Heart right ventricle (tissue), 16 donors: Measurements from ENCODE around the gene PLD5. TPM values are rescaled to one million over a fixed set of nuclear protein-coding genes. Genes with fewer than 3 reads are reported as not detected.
"Not testable (repeated sequence)": the region's sequence is repeated elsewhere in the genome, so short reads cannot be mapped to it uniquely, and the experiment has no call there.

ENCODE experiments used
- ATAC-seq, 8 donors: fragments of 200-7000 bp; cut with Tn5 transposase; one replicate each; pipeline ENCODE4 v1.9.1; 2020; ENCODE audit warnings: mild to moderate bottlenecking in 8 of 8, moderate library complexity in 8 of 8, moderate number of reproducible peaks in 1 of 8
- DNase-seq, 2 donors: peaks; one replicate each; pipeline ENCODE4 v3.0.0-alpha.2; 2020
- H3K27ac ChIP-seq, 10 donors: fragments of 200-600 bp; sonication (generic) in 2 of 10; one replicate each; pipeline versions ENCODE4 v1.5.0 to v1.8.0; 2020 to 2022; ENCODE audit warnings: mild to moderate bottlenecking in 3 of 10
- H3K27me3 ChIP-seq, 7 donors: fragments of 200-600 bp; one replicate each; pipeline ENCODE4 v1.8.0; 2021 to 2022; ENCODE audit warnings: mild to moderate bottlenecking in 2 of 7
- H3K36me3 ChIP-seq, 9 donors: fragments of 200-600 bp; sonication (generic) in 1 of 9; one replicate each; pipeline versions ENCODE4 v1.5.0 to v1.8.0; 2020 to 2022; ENCODE audit warnings: mild to moderate bottlenecking in 2 of 9
- H3K4me1 ChIP-seq, 9 donors: fragments of 200-600 bp; sonication (generic) in 1 of 9; one replicate each; pipeline versions ENCODE4 v1.5.0 to v1.8.0; 2020 to 2022; ENCODE audit warnings: mild to moderate bottlenecking in 4 of 9
- H3K4me3 ChIP-seq, 10 donors: fragments of 200-600 bp; sonication (generic) in 2 of 10; one replicate each; pipeline versions ENCODE4 v1.5.0 to v1.8.0; 2020 to 2022; ENCODE audit warnings: mild to moderate bottlenecking in 7 of 10, moderate library complexity in 2 of 10
- H3K9me3 ChIP-seq, 11 donors: fragments of 200-600 bp in 10 of 11; sonication (generic) in 2 of 11; one replicate each; pipeline versions ENCODE4 v1.5.0 to v1.8.0; 2013 to 2022; ENCODE audit warnings: mild to moderate bottlenecking in 2 of 11, control low read depth in 1 of 11, moderate library complexity in 1 of 11
- WGBS, 2 donors: extraction: QIAGEN DNeasy Blood & Tissue Kit; methylation state at CpG; one replicate each; pipeline ENCODE4 v1.1.7; 2013; ENCODE audit warnings: inconsistent platforms in 1 of 2; 5-methylcytosine and 5-hydroxymethylcytosine counted together
- intact Hi-C, 10 donors: fragments of 100-400 bp; cut with DNase I; formaldehyde crosslinking; loops; one replicate each; pipeline versions ENCODE4 v1.11.1 to v1.14.2; 2022
- polyA plus RNA-seq, 2 donors: library from polyadenylated mRNA; stranded (reverse); fragments of 200-250 nt; gene quantifications; one replicate each; pipeline ENCODE4 v1.2.3, GENCODE V29; 2013
- total RNA-seq, 10 donors: library from RNA; stranded (reverse); fragmentation: NEBNext Ultra II Directional in 3 of 10; extraction: Animal tissue kit (Norgen Biotek cat#: 25700) in 3 of 10; gene quantifications; one replicate each; pipeline versions ENCODE4 v1.2.1 to v1.2.4, GENCODE V29; 2021 to 2023
- TF ChIP-seq, protein P1 (sequence below), 9 donors: fragments of 200-600 bp; sonication (generic) in 2 of 9; IDR thresholded peaks; one replicate each; pipeline versions ENCODE4 v1.5.0 to v1.8.0; 2021 to 2022; ENCODE audit warnings: antibody characterized with exemption in 9 of 9, mild to moderate bottlenecking in 5 of 9, moderate library complexity in 1 of 9
- donor health status: Arrhythmogenic right ventricular cardiomyopathy.
- donor health status: ischemic (EF 13 %, LVEDD 7.1; RV severe dilation, severe dysfunction).
- donor health status: healthy with polysubstance abuse.
- donor health status: DM: no; HTN: yes; CAD: no.
- donor health status: DM: no; HTN: no; CAD: no.
- donor health status: ischemic (EF 25% LVEDD 6.9; RV normal size, moderate dysfunction).
- donor health status: ischemic (EF 25% LVEDD 5.7; RV mildly dilated, moderate dysfunction).
- donor health status: healthy.
- donor health status: DM: yes; HTN: yes; CAD: no.
- donor health status: Ischemic cardiomyopathy.
- donor health status: ischemic (EF 35%, LVEDD 5.7; RV mildly dilated, moderate dysfunction).
- donor health status: nonischemic (EF 11% LVEDD 7.7; RV severe dilation, severe dysfunction).
- donor health status: DM: yes; HTN: yes; CAD: no.
- donor health status: PGD.
- donor health status: ischemic (EF 29% LVEDD 5.4; RV normal size, mild dysfunction).
- donor health status: nonischemic (EF 23%, LVEDD 6.1; RV moderate dilation, normal function).

The PLD5 gene
- total and polyA plus RNA-seq, 12 donors = 0.13 to 1.3 (median 0.41) TPM; not detected in 4

- Histone ChIP-seq H3K9me3 (peaks cover 0 to 11% (median 0%) of the 10 kb centered on the region in 11 donors), H3K4me3 (no peak overlapping the region), H3K27ac (no peak overlapping the region), H3K27me3 (no peaks in the 10 kb centered on the region), H3K36me3 (no peaks in the 10 kb centered on the region), H3K4me1 (no peaks in the 10 kb centered on the region)
- no peak for DNase-seq
- intact Hi-C loops = no loop called here
- ATAC-seq = no peak
- TF ChIP-seq, protein P1, sequence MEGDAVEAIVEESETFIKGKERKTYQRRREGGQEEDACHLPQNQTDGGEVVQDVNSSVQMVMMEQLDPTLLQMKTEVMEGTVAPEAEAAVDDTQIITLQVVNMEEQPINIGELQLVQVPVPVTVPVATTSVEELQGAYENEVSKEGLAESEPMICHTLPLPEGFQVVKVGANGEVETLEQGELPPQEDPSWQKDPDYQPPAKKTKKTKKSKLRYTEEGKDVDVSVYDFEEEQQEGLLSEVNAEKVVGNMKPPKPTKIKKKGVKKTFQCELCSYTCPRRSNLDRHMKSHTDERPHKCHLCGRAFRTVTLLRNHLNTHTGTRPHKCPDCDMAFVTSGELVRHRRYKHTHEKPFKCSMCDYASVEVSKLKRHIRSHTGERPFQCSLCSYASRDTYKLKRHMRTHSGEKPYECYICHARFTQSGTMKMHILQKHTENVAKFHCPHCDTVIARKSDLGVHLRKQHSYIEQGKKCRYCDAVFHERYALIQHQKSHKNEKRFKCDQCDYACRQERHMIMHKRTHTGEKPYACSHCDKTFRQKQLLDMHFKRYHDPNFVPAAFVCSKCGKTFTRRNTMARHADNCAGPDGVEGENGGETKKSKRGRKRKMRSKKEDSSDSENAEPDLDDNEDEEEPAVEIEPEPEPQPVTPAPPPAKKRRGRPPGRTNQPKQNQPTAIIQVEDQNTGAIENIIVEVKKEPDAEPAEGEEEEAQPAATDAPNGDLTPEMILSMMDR (IDR thresholded peaks at IDR 0.05) = no peak
Observed at GRCh38 chr1:242391896-242392295, 132.6 kb downstream of the PLD5 start.

DNA sequence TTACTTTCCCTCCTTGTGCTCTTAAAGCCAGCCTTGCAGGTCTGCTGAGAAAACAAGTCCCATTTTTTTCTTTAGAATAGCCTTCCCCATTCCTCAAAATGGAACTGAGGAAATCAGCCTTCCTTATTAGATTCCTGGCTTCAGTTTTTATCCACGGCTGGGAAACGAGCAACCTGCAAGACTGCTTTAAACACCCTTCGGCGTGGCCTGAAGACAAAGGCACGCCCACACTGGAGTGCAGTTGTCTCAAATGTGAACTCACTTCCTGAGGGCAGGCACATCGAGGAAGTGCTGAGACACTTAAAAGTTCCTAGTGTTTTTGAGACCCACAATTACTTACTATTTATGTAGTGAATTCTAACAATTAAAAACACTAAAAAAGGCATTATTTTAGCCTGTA, 148.4 kb downstream of the PLD5 start:
- H3K4me3 ChIP-seq, DNase-seq, H3K27ac ChIP-seq, ATAC-seq, H3K27me3 ChIP-seq, H3K36me3 ChIP-seq, intact Hi-C loops, H3K4me1 ChIP-seq: not testable (repeated sequence)
- H3K9me3 ChIP-seq = peaks cover 0 to 21% (median 0%) of the 10 kb centered on the region in 11 donors
- WGBS, 2 donors = 54 to 59% methylated on average over 6 of the region's 6 CpGs

GRCh38 chr1:242350446-242350845, 174.1 kb downstream of the PLD5 start:
- ATAC-seq, H3K4me1 ChIP-seq, H3K9me3 ChIP-seq, H3K27me3 ChIP-seq, H3K36me3 ChIP-seq, DNase-seq, H3K4me3 ChIP-seq, H3K27ac ChIP-seq, intact Hi-C loops: not testable (repeated sequence)
- WGBS, 2 donors = 53 to 56% methylated on average over 3 of the region's 3 CpGs

GRCh38 chr1:242349636-242350035, 174.9 kb downstream of the PLD5 start:
- Histone ChIP-seq H3K9me3 (no peaks in the 10 kb centered on the region), H3K27me3 (no peaks in the 10 kb centered on the region), H3K27ac (no peak overlapping the region), H3K4me1 (no peaks in the 10 kb centered on the region), H3K36me3 (no peaks in the 10 kb centered on the region), H3K4me3 (no peak overlapping the region)
- TF ChIP-seq, protein P1 (IDR thresholded peaks at IDR 0.05) = no peak
- intact Hi-C loops = no loop called here
- WGBS, 2 donors = 80 to 81% methylated on average over 1 of the region's 1 CpG
- ATAC-seq (no peak), DNase-seq (no peak)

- ATAC-seq, H3K27me3 ChIP-seq, intact Hi-C loops, H3K36me3 ChIP-seq, H3K27ac ChIP-seq, DNase-seq, H3K9me3 ChIP-seq, H3K4me1 ChIP-seq, H3K4me3 ChIP-seq: not testable (repeated sequence)
- WGBS, 2 donors = 19 to 27% methylated on average over 5 of the region's 5 CpGs
Observed at GRCh38 chr1:242330865-242331264, 193.6 kb downstream of the PLD5 start.

DNA sequence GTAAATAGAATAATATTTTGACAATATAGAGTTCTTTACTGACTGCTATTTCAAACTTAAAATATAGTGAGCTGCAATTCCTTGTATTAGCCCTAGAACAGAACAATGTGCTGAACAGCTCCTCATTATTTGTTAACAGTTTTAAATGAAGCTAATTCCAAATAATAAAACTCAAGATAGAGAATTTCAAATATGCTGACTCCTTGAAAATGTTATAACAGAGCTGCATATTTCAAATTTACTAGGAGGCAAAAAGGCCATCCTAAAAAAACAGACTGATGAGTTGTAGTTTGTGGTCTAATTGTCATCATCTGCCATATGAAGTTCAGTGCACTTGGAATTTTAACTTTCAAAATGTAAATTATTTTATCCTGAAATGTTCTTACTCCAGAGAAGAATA, 197.1 kb downstream of the PLD5 start:
- H3K9me3 ChIP-seq, H3K4me3 ChIP-seq, H3K27ac ChIP-seq, H3K27me3 ChIP-seq, H3K4me1 ChIP-seq, DNase-seq, intact Hi-C loops, H3K36me3 ChIP-seq, ATAC-seq: not testable (repeated sequence)

GRCh38 chr1:242321981-242322380, 202.5 kb downstream of the PLD5 start:
- DNase-seq, H3K36me3 ChIP-seq, H3K9me3 ChIP-seq, H3K4me3 ChIP-seq, ATAC-seq, H3K4me1 ChIP-seq, intact Hi-C loops, H3K27ac ChIP-seq, H3K27me3 ChIP-seq: not testable (repeated sequence)
- WGBS, 2 donors = 31 to 42% methylated on average over 7 of the region's 7 CpGs
